ENCODE data around the gene RNF26. TPM values are rescaled to one million over a fixed set of nuclear protein-coding genes. Genes with fewer than 3 reads are reported as not detected.

RNF26 gene
- total RNA-seq, 1 experiment from 2014 or later = 45.6 TPM

- no peak overlapping the region for H3K27ac ChIP-seq (ENCODE audit: low read depth, low read length)
- no peaks in the 10 kb centered on the region for H3K9me3 ChIP-seq (ENCODE audit: control insufficient read depth in 1 of 2, insufficient read depth in 1 of 2, low read depth in 1 of 2, low read length in 2 of 2)
- ChIA-PET CTCF (no interaction called here), POLR2A (no interaction called here), RAD21 (ENCODE audit: low non-redundant PET in 1 of 2, low total read pairs in 2 of 2, uncharacterized antibody in 2 of 2, unreplicated experiment in 2 of 2) (no interaction called here)
- no peaks in the 10 kb centered on the region for H3K79me2 ChIP-seq (ENCODE audit: insufficient read depth, low read length)
- no peaks in the 10 kb centered on the region for H4K20me1 ChIP-seq (ENCODE audit: insufficient read depth)
- ATAC-seq = no peak
- no peak for DNase-seq (ENCODE audit: low read depth, low spot score)
- no peak overlapping the region for H3K4me3 ChIP-seq (replicated peaks in 1 of 2; ENCODE audit: low read depth in 1 of 2, low read length in 2 of 2)
- H3K4me2 ChIP-seq (ENCODE audit: low read length) = no peak overlapping the region
- H3K9ac ChIP-seq (ENCODE audit: low read length) = no peak overlapping the region
- BruUV-seq (replicated peaks) = no TSS peak
- H2AFZ ChIP-seq (ENCODE audit: low read depth, low read length, poor library complexity, severe bottlenecking) = no peak overlapping the region
- H3K36me3 ChIP-seq (ENCODE audit: control insufficient read depth in 1 of 2, insufficient read depth in 2 of 2, low read length in 2 of 2) = peaks cover 24 to 34% of the 10 kb centered on the region in 2 experiments
- TF ChIP-seq SP1 (IDR thresholded peaks at IDR 0.05; ENCODE audit: low read depth) = no peak
- no peak for TF ChIP-seq SRF (IDR thresholded peaks at IDR 0.05; ENCODE audit: low read depth)
- TF ChIP-seq MAX (IDR thresholded peaks at IDR 0.05) = no peak
- TF ChIP-seq EZH2 (IDR thresholded peaks at IDR 0.05) = no peak
- TF ChIP-seq ZBTB33 (IDR thresholded peaks at IDR 0.05; ENCODE audit: extremely low read depth, insufficient replicate concordance, low read length) = no peak
- no peak for TF ChIP-seq JUND (IDR thresholded peaks at IDR 0.05)
- no peak for TF ChIP-seq SIN3A (IDR thresholded peaks at IDR 0.05; ENCODE audit: low read depth)
- TF ChIP-seq TCF7L2 (IDR thresholded peaks at IDR 0.05; ENCODE audit: borderline replicate concordance, extremely low read depth, insufficient read depth, insufficient read length) = no peak
- no peak for TF ChIP-seq POLR2AphosphoS5 (IDR thresholded peaks at IDR 0.05; ENCODE audit: low read depth, low read length)
- TF ChIP-seq RAD21 (IDR thresholded peaks at IDR 0.05; ENCODE audit: low read depth) = no peak
- no peak for TF ChIP-seq ZFX (IDR thresholded peaks at IDR 0.05)
- no peak for TF ChIP-seq ELF1 (IDR thresholded peaks at IDR 0.05; ENCODE audit: borderline replicate concordance, low read depth)
- H3K27me3 ChIP-seq (ENCODE audit: insufficient read depth, low read length) = no peaks in the 10 kb centered on the region
- peaks cover 0 to 4% of the 10 kb centered on the region in 2 experiments; a peak in 2 of 4 replicates for H3K4me1 ChIP-seq (ENCODE audit: control insufficient read depth in 1 of 2, insufficient read depth in 2 of 2, low read length in 2 of 2)
- intact Hi-C loops (cut with micrococcal nuclease) = loop anchor here (10.0 kb wide), 1 partner anchor 195 kb away; the partner anchor contains the start of genes C2CD2L and DPAGT1
- H3K9me2 ChIP-seq (ENCODE audit: insufficient read depth) = no peaks in the 10 kb centered on the region
Measured at GRCh38 chr11:119299416-119299815, 34.9 kb upstream of the RNF26 start.

Measured in HCT116 (cell line).